GM18873 (cell line): Measurements from ENCODE around the gene MAB21L4.

Experiments used
- ATAC-seq: cut with Tn5 transposase; IDR thresholded peaks from one replicate; pipeline ENCODE4 v1.9.1; 2021; ENCODE audit warnings: mild to moderate bottlenecking, moderate library complexity, moderate number of reproducible peaks; ENCODE audit not compliant: unreplicated experiment, low FRiP score

Gene MAB21L4

GRCh38 chr2:240925568-240926515 is 29.9 kb upstream of the MAB21L4 start:
- no peak for ATAC-seq

GRCh38 chr2:240925191-240925567 is 29.2 kb upstream of the MAB21L4 start:
- no peak for ATAC-seq

GRCh38 chr2:240922982-240923537 is 27.1 kb upstream of the MAB21L4 start:
- ATAC-seq, result no peak

- no peak for ATAC-seq
Observed at GRCh38 chr2:240922245-240922981, 26.5 kb upstream of the MAB21L4 start.

- ATAC-seq, result no peak
Observed at GRCh38 chr2:240921995-240922244, 26.0 kb upstream of the MAB21L4 start.

- no peak for ATAC-seq
Observed at GRCh38 chr2:240921311-240921994, 25.5 kb upstream of the MAB21L4 start.

GRCh38 chr2:240920783-240921231 is 24.9 kb upstream of the MAB21L4 start:
- no peak for ATAC-seq

GRCh38 chr2:240919786-240920782 is 24.1 kb upstream of the MAB21L4 start:
- no peak for ATAC-seq

- ATAC-seq, result no peak
Observed at GRCh38 chr2:240919161-240919781, 23.3 kb upstream of the MAB21L4 start.

- ATAC-seq, result no peak
Observed at GRCh38 chr2:240918258-240919091, 22.5 kb upstream of the MAB21L4 start.

GRCh38 chr2:240917684-240918257 is 21.8 kb upstream of the MAB21L4 start:
- ATAC-seq, result no peak

- no peak for ATAC-seq
Observed at GRCh38 chr2:240917009-240917683, 21.2 kb upstream of the MAB21L4 start.

GRCh38 chr2:240916571-240917008 is 20.6 kb upstream of the MAB21L4 start:
- no peak for ATAC-seq

- no peak for ATAC-seq
Observed at GRCh38 chr2:240915526-240916341, 19.8 kb upstream of the MAB21L4 start.

- ATAC-seq, result no peak
Observed at GRCh38 chr2:240914645-240915525, 18.9 kb upstream of the MAB21L4 start.
